HL-60/S4 (cell line): ENCODE measurements around the gene POMGNT2.
"Not testable (repeated sequence)": the region's sequence is repeated elsewhere in the genome, so short reads cannot be mapped to it uniquely, and the experiment has no call there.

Experiments
- in situ Hi-C: fragments of 300-500 bp; cut with MboI; formaldehyde crosslinking; loops from 2 replicates; pipeline ENCODE4 v1.14.3; 2022; ENCODE audit warnings: low sequenced_read_pairs

Gene POMGNT2

DNA sequence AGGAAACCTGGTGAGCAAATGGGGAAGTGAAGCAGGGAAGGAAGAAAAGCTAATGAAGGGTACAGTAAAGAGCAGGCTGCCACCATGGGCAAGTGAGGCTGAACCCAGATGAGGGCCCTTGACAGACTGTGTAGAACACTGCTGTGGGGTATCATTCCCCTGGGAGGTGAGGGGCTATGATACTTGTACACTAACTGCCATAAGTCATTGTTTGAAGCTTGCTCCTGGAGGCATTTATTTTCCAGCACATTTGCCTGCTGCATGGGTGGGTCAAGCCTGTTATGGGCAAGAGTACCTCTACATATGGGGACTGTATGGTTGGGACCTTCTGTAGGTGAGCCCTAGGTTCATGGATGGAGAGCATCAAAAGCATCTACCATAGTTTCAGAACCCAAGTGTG is 57.4 kb downstream of the POMGNT2 start:
- in situ Hi-C loops, result no loop called here

DNA sequence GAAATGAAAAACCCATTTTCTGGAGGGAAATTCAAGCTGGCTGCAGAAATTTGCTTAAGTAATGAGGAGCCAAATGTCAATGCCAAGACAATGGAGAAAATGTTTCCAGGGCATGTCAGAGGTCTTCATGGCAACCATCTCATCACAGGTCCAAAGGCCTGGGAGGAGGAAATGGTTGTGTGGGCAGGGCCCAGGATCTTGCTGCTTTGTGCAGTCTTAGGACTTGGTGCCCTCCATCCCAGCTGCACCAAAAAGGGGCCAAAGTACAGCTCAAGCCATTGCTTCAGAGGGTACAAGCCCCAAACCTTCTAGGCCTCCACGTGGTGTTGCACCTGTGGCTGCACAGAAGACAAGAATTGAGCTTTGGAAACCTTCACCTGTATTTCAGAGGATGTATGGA is 59.3 kb downstream of the POMGNT2 start:
- in situ Hi-C loops, result no loop called here

DNA sequence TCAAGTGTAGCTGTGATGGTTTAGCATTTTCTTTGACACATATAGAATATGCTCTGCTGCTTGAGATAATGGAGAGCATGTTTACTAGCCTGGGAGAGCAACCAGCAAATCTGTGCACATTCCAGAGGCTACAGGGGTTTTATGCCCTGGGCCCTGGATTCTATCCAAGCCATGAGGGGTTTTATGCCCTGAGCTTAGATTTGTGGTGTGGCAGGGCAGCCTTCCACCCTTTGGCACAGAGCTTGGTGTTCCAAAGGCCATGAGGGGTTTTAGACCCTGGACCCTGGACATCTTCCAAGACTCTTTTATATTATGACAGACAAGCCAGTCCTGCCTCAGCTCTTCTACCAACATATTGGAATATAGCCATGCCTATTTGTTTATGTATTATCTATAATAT is 60.8 kb downstream of the POMGNT2 start:
- in situ Hi-C loops, result not testable (repeated sequence)

DNA sequence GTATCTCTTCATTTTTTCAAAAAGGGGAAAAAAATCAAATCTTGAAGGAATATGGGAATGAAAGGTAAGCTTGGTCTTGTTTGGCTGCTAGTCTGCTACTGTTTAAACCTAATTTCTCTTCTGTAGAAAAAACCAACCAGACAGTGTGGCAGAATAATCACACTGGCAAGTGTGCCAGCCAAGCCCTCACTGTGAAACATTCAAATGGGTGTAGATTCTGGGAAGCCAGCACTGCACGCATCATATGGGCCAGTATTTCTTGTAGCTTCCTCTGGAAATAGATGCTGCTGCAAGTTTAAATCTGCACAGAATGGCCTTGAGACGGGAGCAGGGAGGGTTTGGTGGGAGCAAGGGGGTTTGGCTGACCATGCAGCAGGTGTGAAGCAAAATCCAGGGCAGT is 62.1 kb downstream of the POMGNT2 start:
- in situ Hi-C loops, result no loop called here

DNA sequence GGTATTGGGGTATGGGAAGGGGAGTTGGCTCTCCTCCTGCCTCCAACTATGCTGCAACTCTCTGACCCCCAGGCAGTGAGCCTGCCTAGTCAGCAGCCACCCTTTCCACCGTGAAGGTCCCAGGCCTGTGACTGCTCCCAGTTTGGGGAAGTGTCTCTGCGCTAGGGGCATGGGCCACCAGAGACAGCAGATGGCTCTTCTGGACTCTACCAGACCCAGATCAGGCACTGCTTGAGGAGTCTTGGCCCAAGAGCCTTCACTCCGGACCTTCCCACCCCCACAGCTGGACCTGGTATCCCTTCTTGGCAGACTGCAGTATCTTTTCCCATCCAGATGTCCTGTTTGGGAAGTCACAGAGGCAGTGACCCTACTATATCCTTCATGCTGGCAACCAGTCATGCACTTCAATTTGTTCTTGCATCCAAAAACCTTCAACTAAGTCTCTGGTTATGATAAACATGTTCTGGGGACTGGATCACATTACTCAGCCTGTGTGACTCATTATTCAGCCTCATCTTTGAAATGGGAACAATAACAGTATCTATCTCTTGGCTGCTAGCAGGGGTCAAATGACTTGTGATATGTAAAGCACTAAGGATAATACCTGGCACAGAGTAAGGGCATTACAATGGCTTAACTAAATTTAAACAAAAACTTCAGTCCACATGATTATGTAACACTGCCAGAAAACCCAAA is 62.7 kb downstream of the POMGNT2 start:
- in situ Hi-C loops, result no loop called here

DNA sequence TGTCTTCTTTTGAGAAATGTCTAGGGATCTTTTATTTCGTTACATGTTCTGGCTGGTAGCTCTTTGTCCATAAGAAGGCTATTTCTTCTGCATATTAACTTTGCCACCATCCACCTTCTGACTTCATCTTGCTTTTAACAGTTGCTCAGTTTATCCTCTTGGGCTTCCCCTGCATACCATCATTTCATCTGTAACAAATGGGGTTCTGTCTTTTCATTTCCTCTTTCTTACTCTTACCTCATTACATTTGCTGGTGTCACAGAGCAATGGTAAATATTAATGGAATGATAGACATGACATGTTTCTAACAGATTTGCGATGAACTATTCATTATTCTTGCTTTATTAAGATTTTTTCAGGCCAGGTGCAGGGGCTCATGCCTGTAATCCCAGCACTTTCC is 64.4 kb downstream of the POMGNT2 start:
- in situ Hi-C loops, result no loop called here

DNA sequence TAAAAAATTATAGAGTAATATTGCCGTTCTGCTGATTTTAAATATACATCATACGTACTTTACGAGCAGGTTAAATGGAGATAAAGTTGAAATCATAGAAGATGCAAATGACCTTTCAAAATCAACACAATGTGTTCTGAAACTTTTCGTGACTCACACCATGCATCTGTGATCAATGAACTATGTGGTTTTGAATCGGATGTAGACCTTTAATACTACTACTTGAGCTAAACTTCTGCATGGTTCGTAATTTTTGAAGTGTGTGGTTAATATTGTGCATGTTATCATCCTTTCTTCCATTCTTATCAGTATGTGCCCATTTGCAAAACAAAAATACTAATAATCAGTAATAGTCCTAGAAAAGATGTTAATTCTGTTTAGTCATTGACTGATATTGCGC is 67.9 kb downstream of the POMGNT2 start:
- in situ Hi-C loops, result no loop called here

DNA sequence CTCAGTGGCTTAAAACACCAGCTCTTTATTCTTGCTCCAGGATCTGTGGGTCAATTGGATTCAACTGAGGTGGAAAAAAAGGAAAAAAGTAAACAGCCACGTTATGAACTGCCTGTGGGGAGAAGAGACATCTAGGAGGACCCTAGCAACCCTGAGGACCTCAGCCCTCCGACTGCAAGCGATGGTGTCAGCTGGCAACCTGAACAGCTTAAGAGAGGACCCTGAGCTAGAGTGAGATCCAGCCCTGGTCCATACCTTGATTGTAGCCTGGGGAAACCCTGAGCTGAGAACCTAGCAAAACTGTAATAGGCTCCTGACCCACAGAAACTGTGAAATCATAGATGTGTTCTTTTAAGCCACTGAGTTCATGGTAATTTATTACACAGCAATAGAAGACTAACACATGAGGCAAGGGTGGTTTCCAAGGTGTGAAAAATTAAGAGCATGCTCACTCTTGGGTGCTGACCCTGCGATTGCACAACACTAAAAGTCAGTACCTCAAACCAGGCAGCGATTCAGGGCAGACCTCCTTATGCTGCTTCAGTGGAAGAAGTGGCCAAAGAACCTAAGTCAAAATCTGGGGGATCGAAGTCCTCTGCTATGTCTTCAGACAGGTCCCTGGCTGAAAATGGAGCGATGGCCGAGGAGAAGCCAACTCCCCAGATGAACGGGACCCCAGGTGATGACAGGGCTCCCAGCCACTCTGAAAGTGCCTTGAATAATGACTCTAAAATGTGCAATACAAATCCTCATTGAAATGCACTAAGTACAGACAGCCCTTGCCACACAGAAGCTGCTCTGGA is 69.1 kb downstream of the POMGNT2 start:
- in situ Hi-C loops, result no loop called here

DNA sequence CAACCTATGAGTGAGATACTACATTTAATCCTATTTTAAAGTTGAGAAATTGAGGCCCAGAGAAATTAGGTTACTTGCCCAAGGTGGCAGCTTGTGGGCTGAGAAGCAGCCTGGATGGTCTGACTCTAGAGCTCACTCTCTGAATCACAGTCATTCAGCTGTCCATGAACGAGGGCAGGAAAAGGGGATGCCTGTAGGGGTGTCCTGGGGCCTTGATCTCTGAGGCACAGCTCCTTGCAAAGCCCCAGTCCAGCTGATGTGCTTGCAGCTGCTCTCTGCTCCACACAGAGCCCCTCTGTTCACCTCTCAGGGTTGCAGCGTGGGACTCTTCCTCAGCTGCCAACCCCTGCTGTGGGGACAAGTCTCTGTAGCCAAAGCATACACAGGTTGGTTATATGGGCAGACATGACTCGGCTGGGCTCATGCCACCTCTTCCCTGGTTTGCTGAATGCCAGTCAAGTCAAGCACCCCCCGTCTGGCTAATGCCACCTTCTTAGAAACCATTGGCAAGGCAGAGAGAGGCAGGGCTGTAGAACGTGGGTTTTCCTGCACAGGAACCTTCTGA is 70.0 kb downstream of the POMGNT2 start:
- in situ Hi-C loops, result no loop called here

DNA sequence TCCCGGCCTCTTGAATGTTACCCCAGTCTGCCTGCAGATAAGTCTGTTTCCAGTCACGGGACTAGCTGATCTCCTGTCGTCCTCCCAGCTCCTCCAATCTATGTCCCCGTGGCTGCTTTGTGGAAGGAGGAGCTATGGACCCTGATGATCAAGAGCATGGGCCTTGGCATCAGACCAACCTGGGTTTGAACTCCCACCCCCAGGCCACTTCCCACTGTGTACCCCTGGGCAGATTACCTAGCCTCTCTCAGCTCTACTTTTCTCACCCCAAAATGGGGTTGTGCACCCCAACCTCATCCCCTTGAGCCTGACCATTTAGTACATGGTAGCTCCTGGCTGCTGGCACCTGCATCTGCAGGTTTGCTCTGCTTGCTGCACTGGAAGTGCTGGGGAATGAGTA is 71.0 kb downstream of the POMGNT2 start:
- in situ Hi-C loops, result no loop called here

DNA sequence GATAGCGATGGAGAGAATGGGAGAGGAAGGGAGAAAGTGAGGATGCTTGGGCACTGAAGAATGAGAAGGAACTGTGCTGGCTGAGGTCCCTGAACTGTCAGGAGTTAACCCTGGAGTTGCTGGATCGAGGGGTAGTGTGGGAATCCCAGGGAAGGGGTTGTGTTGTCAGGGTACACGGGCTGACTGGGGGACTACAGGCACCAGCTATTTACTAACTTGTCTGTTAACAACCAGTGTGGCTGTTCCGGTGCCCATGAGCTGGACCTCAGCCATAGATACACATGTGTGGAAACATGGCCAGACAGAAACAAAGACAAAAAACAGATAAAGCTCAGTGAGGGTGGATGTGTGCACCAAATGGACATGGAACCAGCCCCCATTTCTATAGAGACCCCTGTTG is 71.7 kb downstream of the POMGNT2 start:
- in situ Hi-C loops, result no loop called here

DNA sequence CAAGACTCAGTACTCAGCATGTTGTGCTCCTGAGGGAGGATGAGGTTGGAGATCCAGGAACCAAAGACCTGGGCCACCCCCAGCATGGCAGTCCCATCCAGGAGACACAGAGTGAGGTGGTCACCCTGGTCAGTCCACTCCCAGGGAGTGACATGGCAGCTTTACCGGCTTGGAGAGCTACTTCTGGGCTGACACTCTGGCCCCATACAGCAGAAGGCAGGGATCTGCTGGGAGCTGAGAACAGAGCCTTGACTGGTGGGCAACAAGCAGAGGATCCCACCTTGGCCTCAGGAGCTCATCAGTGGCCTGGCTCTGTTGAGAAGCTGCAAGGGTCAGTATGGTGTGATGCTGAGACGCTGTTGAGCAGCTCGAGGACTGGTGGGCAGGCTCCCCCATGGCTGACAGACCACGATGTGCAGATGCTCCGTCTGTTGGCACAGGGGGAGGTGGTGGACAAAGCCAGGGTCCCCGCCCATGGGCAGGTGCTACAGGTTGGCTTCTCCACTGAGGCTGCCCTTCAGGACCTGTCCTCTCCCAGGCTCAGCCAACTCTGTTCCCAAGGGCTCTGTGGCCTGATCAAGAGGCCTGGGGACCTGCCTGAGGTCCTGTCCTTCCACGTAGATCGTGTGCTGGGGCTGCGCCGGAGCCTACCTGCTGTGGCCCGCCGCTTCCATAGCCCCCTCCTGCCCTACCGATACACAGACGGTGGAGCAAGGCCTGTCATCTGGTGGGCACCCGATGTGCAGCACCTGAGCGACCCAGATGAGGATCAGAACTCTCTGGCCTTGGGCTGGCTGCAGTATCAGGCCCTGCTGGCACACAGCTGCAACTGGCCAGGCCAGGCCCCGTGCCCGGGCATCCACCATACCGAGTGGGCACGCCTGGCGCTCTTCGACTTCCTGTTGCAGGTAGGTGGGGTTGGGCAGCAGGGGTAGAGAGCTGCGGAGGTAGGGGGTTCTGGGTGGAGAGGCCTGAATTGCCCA is 72.9 kb downstream of the POMGNT2 start:
- in situ Hi-C loops, result no loop called here

DNA sequence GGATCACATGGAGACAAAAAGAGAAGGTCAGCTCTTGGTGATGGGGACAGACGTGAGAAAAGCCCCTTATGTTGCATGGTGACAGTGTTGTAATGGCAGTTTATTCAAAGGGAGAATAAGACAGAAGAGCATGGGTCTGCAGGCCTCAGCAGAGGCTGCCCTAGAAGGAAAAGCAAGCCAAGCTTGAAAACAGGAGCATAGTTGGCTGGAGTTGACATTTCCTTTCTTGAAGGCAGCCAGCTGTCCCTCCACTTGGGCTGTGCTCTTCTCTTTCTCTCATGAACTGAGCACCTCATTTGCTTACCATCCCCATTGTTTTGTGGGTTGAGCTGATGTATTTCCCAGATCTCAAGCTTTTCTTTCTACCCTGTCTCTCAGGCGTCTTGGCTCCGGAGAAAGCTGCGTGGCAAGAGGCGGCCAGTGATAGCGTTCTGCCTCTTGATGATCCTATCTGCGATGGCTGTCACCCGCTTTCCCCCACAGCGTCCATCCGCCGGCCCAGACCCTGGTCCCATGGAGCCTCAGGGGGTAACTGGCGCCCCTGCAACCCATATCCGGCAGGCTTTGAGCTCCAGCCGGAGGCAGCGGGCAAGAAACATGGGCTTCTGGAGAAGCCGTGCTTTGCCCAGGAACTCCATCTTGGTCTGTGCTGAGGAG is 73.9 kb downstream of the POMGNT2 start:
- in situ Hi-C loops, result no loop called here

DNA sequence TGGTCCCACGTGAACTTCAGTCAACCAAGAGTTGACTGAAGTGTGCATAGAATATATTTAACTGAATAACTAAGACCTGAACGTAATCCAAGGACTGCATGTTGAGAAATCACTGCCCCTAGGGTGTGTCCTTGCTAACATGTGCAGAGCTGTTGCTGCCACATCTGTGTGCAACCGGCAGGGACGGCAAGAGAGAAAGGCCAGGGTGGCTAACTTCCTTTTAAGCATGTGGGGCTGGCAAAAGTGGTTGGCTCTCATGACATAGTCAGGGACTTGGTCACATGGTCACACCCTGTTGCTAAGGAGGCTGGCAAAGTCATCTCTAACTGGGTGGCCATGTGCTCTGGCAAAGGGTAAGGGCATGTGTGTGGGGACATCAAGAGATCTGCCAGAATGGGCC is 74.4 kb downstream of the POMGNT2 start:
- in situ Hi-C loops, result no loop called here

DNA sequence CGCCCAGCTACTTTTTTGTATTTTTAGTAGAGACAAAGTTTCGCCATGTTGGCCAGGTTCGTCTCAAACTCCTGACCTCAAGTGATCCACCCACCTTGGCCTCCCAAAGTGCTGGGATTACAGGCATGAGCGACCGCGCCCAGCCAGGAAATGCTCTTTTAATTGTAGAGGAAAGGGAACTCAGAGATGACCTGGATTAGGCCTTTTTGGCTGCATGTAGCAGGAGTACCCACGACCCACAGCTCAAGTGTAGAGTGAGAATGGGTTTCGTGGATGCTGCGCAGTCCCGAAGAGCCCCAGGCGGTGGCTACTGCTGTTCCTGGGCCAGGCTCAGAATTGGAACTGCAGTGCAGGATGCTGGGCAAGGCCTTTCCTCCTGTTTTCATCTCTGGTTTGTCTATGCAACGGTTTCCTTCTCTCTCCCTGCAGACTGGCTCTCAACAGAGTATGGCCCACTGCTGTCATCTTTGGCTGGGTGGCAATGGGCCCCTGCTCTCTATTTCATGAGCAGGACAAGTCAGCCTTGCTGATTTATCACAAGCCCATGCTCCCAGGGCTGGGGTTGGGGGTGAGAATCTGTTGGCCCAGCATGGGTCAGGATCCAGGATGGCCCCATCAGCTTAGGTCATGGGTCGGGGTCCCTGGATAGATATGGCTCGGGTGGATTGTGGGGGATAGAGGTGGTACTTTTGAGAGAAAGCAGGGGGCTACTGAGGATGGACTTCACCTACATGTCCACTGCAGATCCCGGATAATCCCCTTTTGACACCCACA is 75.5 kb downstream of the POMGNT2 start:
- in situ Hi-C loops, result no loop called here
